Right ventricle myocardium superior (tissue), 1 donor: ENCODE data around the gene RRAS2. TPM values are rescaled to one million over a fixed set of nuclear protein-coding genes. Genes with fewer than 3 reads are reported as not detected.
A peak's percentile ranks its signal among the peaks of the same experiment; 100 is the strongest.
"Not testable (repeated sequence)": the region's sequence is repeated elsewhere in the genome, so short reads cannot be mapped to it uniquely, and the experiment has no call there.

ENCODE experiments used
- ATAC-seq: fragments of 200-7000 bp; cut with Tn5 transposase; one replicate; pipeline ENCODE4 v1.9.1; 2020; ENCODE audit warnings: mild to moderate bottlenecking; ENCODE audit not compliant: poor library complexity
- DNase-seq: peaks from one replicate; pipeline ENCODE4 v3.0.0-alpha.2; 2020
- intact Hi-C: fragments of 100-400 bp; cut with DNase I; formaldehyde crosslinking; loops from one replicate; pipeline ENCODE4 v1.11.2; 2022
- total RNA-seq: library from RNA; stranded (reverse); fragmentation: NEBNext Ultra II Directional; extraction: Animal tissue kit (Norgen Biotek cat#: 25700); gene quantifications from one replicate; pipeline ENCODE4 v1.2.1, GENCODE V29; 2021
- donor health status: DM: no; HTN: yes; CAD: no; lungs with severe emphysema.

RRAS2 gene
- total RNA-seq, 1 donor from 2014 or later = 26.5 TPM

- ATAC-seq = no peak
- intact Hi-C loops = no loop called here
- DNase-seq = no peak
Measured at GRCh38 chr11:14346303-14346955, 12.6 kb downstream of the RRAS2 start.

DNA sequence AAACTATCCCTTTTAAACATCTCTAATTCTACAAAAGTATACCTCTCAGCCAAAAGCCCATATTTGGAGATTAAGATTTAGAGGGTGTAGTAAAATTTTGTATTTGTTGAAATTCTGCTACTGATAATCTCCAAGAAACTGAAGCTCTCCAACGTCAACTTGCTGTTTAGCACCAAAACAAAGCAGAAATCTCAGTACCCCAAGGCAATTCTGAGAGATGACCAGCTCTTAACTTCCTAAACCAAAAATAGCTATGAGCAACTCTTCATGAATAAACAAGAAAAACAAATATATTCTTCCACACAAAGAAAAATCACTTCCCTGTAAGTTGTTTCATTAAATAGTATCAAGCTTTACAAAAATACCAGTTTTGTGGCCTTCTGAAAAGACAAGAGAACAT lies 13.3 kb downstream of the RRAS2 start:
- no peak for ATAC-seq
- no peak for DNase-seq
- intact Hi-C loops = no loop called here

DNA sequence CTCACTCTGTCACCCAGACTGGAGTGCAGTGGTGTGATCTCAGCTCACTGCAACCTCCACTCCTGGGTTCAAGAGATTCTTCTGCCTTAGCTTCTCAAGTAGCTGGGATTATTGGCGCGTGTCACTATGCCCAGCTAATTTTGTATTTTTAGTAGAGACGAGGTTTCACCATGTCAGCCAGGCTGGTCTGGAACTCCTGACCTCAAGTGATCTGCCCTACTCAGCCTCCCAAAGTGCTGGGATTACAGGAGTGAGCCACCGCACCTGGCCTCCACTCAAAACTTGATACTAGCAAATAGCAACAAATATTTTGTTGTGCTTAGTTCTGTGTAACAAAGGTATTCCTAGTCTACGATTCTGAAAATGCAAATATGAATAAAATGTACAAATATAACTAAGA lies 14.0 kb downstream of the RRAS2 start:
- intact Hi-C loops = not testable (repeated sequence)

DNA sequence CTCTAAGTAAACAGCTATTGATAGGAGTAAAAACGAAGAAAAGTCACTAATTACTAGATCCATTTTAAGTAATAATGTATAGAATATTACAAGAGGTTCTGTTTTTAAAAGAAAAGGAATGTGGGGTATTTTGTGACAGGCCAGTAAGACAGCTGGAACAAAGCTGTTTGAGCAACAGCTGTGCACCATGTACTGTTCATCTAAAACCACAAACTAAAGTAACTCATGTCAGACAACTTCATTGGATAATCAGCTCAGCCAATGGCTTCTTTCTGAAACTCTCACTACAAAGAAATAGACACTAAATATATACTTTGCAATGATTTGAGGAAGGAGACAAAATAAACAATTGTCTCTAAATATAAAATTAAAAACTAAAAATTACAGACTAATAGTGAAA lies 16.1 kb downstream of the RRAS2 start:
- DNase-seq = no peak
- no peak for ATAC-seq
- intact Hi-C loops = no loop called here

More for the DNA sequence above, 14.0 kb downstream of the RRAS2 start:
- not testable (repeated sequence) for ATAC-seq, DNase-seq

- intact Hi-C loops = no loop called here
- ATAC-seq = no peak
- no peak for DNase-seq
Measured at GRCh38 chr11:14341968-14342367, 17.0 kb downstream of the RRAS2 start.

- intact Hi-C loops = no loop called here
- DNase-seq (no peak), ATAC-seq (no peak)
Measured at GRCh38 chr11:14340721-14341120, 18.3 kb downstream of the RRAS2 start.

- ATAC-seq (no peak), DNase-seq (no peak)
- intact Hi-C loops = no loop called here
Measured at GRCh38 chr11:14339356-14339755, 19.6 kb downstream of the RRAS2 start.

GRCh38 chr11:14336507-14337503 lies 22.2 kb downstream of the RRAS2 start:
- intact Hi-C loops = no loop called here
- no peak for ATAC-seq
- no peak for DNase-seq

- ATAC-seq (peak; percentile 38), DNase-seq (no peak)
- intact Hi-C loops = no loop called here
Measured at GRCh38 chr11:14335712-14336111, 23.3 kb downstream of the RRAS2 start.

GRCh38 chr11:14334893-14335292 lies 24.1 kb downstream of the RRAS2 start:
- intact Hi-C loops = no loop called here
- ATAC-seq (no peak), DNase-seq (no peak)

DNA sequence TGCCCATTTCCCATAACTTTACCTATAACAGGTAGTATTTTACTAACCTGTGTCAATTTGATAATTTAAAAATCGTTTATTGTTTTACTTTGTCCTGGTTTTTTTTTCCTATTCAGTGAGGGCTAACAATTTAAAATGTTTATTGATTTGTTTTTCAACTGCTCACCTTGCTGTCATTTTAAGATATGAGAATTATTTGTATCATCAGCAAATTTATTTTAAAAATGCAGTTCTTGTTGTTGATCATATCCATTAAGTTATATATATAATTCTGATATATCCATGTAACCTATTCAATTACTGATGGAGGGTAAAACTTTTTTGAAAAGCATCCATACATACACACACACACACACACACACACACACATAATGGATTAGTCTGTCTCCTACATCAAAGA lies 24.8 kb downstream of the RRAS2 start:
- no peak for DNase-seq
- ATAC-seq = no peak
- intact Hi-C loops = no loop called here

DNA sequence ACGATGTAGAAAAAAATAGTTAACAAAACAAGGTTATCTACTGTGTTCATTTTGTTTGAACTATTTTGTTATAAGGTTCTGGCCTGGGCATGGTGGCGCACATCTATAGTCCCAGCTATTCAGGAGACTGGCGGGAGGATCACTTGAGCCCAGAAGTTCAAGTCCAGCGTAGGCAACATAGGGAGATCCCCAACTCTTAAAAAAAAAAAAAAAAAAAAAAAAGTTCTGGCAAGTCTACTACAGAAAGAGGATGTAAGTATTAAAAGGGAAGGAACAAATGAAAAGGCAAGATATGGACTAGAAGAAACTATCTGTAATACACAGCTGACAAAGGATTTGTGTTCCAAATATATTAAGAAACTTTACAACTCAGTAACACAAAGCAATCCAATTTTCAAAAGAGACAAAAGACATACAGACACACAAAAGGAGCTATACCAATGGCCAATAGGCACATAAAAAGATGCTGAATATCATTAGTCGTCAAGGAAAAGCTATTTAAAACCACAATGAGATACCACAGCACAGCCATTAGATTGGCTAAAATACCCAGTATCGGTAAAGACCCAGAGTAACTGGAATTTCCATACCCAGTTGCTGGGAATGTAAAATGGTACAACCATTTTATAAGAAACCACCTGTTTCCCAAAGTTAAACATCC lies 27.4 kb downstream of the RRAS2 start:
- ATAC-seq (no peak), DNase-seq (no peak)
- intact Hi-C loops = no loop called here

GRCh38 chr11:14330881-14331280 lies 28.1 kb downstream of the RRAS2 start:
- DNase-seq = no peak
- ATAC-seq = no peak
- intact Hi-C loops = no loop called here

- ATAC-seq = no peak
- intact Hi-C loops = no loop called here
- DNase-seq = no peak
Measured at GRCh38 chr11:14329702-14330101, 29.3 kb downstream of the RRAS2 start.

- intact Hi-C loops = no loop called here
- no peak for ATAC-seq
Measured at GRCh38 chr11:14327116-14327515, 31.9 kb downstream of the RRAS2 start.

DNA sequence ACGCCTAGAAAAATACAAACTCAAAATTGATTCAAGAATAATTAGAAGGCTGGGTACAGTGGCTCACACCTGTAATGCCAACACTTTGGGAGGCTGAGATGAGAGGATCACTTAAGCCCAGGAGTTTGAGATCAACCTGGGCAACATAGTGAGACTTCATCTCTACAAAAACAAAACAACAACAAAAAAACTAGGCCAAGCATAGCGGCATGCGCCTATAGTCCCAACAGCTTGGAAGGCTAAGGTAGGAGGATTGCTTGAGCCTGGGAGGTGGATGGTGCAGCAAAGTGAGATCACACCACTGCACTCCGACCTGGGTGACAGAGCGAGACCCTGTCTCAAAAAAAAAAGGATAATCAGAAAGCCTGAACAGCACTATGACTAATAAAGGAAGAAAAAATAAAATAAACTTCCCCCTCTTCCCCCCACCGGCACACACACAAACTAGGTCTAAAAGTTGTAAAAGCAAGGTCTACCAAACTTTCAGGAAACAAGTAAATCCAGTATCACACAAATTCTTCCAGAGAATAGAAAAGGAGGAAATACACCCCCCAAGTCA lies 35.8 kb downstream of the RRAS2 start:
- intact Hi-C loops = no loop called here
- DNase-seq = no peak
- no peak for ATAC-seq

More at GRCh38 chr11:14327116-14327515, 31.9 kb downstream of the RRAS2 start:
- no peak for DNase-seq

DNA sequence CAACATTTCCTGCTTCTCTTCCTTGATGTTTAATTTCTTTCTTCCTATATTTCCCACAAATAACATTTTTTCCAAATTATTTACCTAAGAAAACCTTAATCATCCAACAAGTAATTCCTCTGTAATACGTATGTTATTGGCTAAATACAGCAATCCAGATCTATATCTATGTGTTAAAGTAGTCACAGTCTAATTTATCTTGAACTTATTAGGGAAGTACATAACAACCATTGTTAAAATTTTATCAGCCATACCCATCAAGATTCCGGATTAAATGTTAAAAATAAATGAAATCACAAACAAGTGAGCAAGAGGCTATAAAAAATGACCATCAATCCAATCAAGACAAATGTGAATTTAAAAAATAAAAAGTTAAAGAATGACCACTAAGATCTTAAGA lies 36.5 kb downstream of the RRAS2 start:
- ATAC-seq (no peak), DNase-seq (no peak)
- intact Hi-C loops = no loop called here

DNA sequence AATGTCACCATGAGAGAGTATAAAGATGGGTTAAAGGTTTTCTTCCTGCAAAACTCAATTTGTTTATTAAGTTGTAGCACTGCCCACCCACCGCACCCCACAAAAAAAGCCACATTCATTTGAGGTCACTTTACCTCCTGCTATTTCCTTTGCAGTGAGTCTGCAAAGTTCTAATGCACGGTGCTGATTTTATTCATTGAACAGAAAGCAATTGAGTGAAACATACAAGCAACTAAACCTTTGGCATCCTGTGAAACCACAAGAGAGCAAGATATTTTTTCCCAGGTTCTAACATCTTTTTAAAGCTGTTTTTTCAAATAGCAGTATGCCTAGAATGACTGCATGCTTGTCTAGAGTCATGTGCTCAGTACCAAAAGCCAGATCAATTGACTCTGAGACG lies 39.0 kb downstream of the RRAS2 start:
- intact Hi-C loops = no loop called here
- no peak for DNase-seq
- no peak for ATAC-seq

DNA sequence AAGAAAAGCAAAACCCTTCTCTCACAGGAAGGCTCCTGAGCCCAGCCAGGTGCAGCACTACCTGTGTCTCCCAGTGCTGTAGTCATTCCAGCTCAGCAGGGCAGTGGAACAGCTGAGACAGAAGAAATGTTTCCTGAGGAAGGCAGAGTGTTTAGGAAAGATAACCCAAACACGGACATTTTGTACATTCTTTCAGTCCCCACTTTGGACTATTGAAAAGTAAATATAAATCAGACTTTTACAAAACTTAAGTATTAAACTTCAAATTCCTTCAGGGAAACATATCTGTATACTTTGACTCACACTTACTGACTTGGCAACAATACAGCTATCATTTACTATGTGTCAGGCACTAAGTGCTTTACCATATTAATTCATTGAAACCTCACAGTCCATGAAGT lies 40.4 kb downstream of the RRAS2 start:
- ATAC-seq = no peak
- intact Hi-C loops = no loop called here
- DNase-seq = no peak
